IMR-90 (cell line): Measurements from ENCODE around the gene SSC4D. TPM values are rescaled to one million over a fixed set of nuclear protein-coding genes. Genes with fewer than 3 reads are reported as not detected.

Experiments used
- ATAC-seq: fragments of 200-7000 bp; cut with Tn5 transposase; 2 replicates; pipeline ENCODE4 v1.9.1; 2020; ENCODE audit warnings: low read depth, mild to moderate bottlenecking, moderate library complexity
- BruUV-seq: library from RNA; stranded (reverse); fragments of 400-500 nt; replicated peaks from 2 replicates; lab custom pipeline; 2021; lab: Mats Ljungman, UMichigan
- CTCF ChIA-PET: fragments of 300-600 bp; formaldehyde crosslinking; extraction: SDS; loops from one replicate; lab custom pipeline; 2021; ENCODE audit warnings: antibody characterized with exemption; lab: Yijun Ruan, JAX
- POLR2A ChIA-PET: fragments of 300-600 bp; sonication (Branson Sonifier 250); formaldehyde crosslinking; loops from one replicate; lab custom pipeline; 2022; ENCODE audit warnings: antibody characterized with exemption; ENCODE audit not compliant: unreplicated experiment; lab: Charles Lee
- DNase-seq: peaks from one replicate; pipeline ENCODE4 v3.0.0; 2013
- H2AFZ ChIP-seq: replicated peaks from 2 replicates; pipeline ENCODE3; 2013; ENCODE audit warnings: low read length, mild to moderate bottlenecking; ENCODE audit not compliant: poor library complexity
- H2AK5ac ChIP-seq: 2 replicates; pipeline ENCODE4 v1.6.1; 2013; ENCODE audit warnings: low read depth, low read length, inconsistent platforms
- H2AK9ac ChIP-seq: replicated peaks from 2 replicates; pipeline ENCODE3; 2013; ENCODE audit warnings: mild to moderate bottlenecking, low read depth, low read length, moderate library complexity; ENCODE audit not compliant: poor library complexity
- H2BK120ac ChIP-seq: 2 replicates; pipeline ENCODE4 v1.6.1; 2013; ENCODE audit warnings: low read depth, low read length, inconsistent platforms
- H2BK15ac ChIP-seq: 3 replicates; pipeline ENCODE4 v1.6.1; 2013; ENCODE audit warnings: low read depth, low read length, inconsistent platforms
- H2BK20ac ChIP-seq: 2 replicates; pipeline ENCODE4 v1.6.1; 2013; ENCODE audit warnings: low read depth, mild to moderate bottlenecking, inconsistent platforms, low read length, moderate library complexity
- H2BK5ac ChIP-seq: 2 replicates; pipeline ENCODE4 v1.6.1; 2013; ENCODE audit warnings: mild to moderate bottlenecking, low read depth, low read length, inconsistent platforms; ENCODE audit not compliant: poor library complexity, severe bottlenecking
- H3K14ac ChIP-seq: replicated peaks from 2 replicates; pipeline ENCODE4 v1.6.1; 2013; ENCODE audit warnings: low read depth, low read length, inconsistent platforms
- H3K18ac ChIP-seq: 2 replicates; pipeline ENCODE4 v1.6.1; 2013; ENCODE audit warnings: low read depth, low read length, control low read depth
- H3K23ac ChIP-seq: 2 replicates; pipeline ENCODE4 v1.6.1; 2013; ENCODE audit warnings: low read depth, low read length, inconsistent platforms
- H3K27ac ChIP-seq: 2 replicates; pipeline ENCODE4 v1.5.1; 2013; ENCODE audit warnings: mild to moderate bottlenecking, control low read depth, low read length; ENCODE audit not compliant: insufficient read depth
- H3K27me3 ChIP-seq: 2 replicates; pipeline ENCODE4 v1.6.1; 2013; ENCODE audit warnings: low read length; ENCODE audit not compliant: control insufficient read depth, insufficient read depth
- H3K36me3 ChIP-seq: 2 replicates; pipeline ENCODE4 v1.6.1; 2013; ENCODE audit warnings: low read length, mixed read lengths; ENCODE audit not compliant: control insufficient read depth, insufficient read depth
- H3K4ac ChIP-seq: 2 replicates; pipeline ENCODE4 v1.6.1; 2013; ENCODE audit warnings: low read depth, low read length, inconsistent platforms
- H3K4me1 ChIP-seq: 2 replicates; pipeline ENCODE4 v1.6.1; 2013; ENCODE audit warnings: low read length, mixed read lengths; ENCODE audit not compliant: control insufficient read depth, insufficient read depth
- H3K4me2 ChIP-seq: 2 replicates; pipeline ENCODE4 v1.6.1; 2013; ENCODE audit warnings: low read depth, mild to moderate bottlenecking, control low read depth, low read length, moderate library complexity
- H3K4me3 ChIP-seq: 2 replicates; pipeline ENCODE4 v1.5.1; 2013; ENCODE audit warnings: low read depth, mild to moderate bottlenecking, control low read depth, low read length, moderate library complexity; ENCODE audit not compliant: insufficient read depth
- H3K56ac ChIP-seq: 2 replicates; pipeline ENCODE4 v1.6.1; 2013; ENCODE audit warnings: low read length, inconsistent platforms; ENCODE audit not compliant: insufficient read depth; ENCODE audit errors: extremely low read depth
- H3K79me1 ChIP-seq, 2 experiments: 2 replicates each; pipeline ENCODE4 v1.6.1; 2013; ENCODE audit warnings: low read length in 2 of 2, inconsistent platforms in 1 of 2, low read depth in 1 of 2
- H3K9ac ChIP-seq: 2 replicates; pipeline ENCODE4 v1.6.1; 2013; ENCODE audit warnings: low read depth, low read length, control low read depth
- H3K9me1 ChIP-seq: 2 replicates; pipeline ENCODE4 v1.6.1; 2013; ENCODE audit warnings: low read length, inconsistent platforms; ENCODE audit not compliant: insufficient read depth
- H3K9me3 ChIP-seq: 2 replicates; pipeline ENCODE4 v1.6.1; 2013; ENCODE audit warnings: low read length; ENCODE audit not compliant: control insufficient read depth, insufficient read depth
- H4K20me1 ChIP-seq: 2 replicates; pipeline ENCODE4 v1.6.1; 2013; ENCODE audit warnings: low read length, inconsistent platforms; ENCODE audit not compliant: insufficient read depth
- H4K5ac ChIP-seq: 2 replicates; pipeline ENCODE4 v1.6.1; 2013; ENCODE audit warnings: mild to moderate bottlenecking, low read depth, low read length, control low read depth
- H4K8ac ChIP-seq, 2 experiments: 2 replicates each; pipeline ENCODE4 v1.6.1; 2013; ENCODE audit warnings: low read depth in 2 of 2, low read length in 2 of 2, control low read depth in 1 of 2, inconsistent platforms in 1 of 2
- H4K91ac ChIP-seq: 2 replicates; pipeline ENCODE4 v1.6.1; 2013; ENCODE audit warnings: low read depth, low read length, inconsistent platforms; ENCODE audit not compliant: insufficient read depth
- MAZ ChIP-seq: IDR thresholded peaks from 2 replicates; pipeline ENCODE4 v1.6.1; 2012; ENCODE audit warnings: low read depth, mild to moderate bottlenecking, low read length, improper control_type of control experiment, moderate library complexity, borderline replicate concordance
- POLR2A ChIP-seq: IDR thresholded peaks from 2 replicates; pipeline ENCODE4 v1.6.1; 2012; ENCODE audit warnings: mild to moderate bottlenecking, low read depth, low read length
- WGBS, 2 experiments: methylation state at CpG; one replicate each; pipeline versions ENCODE4 v1.1.5 to v1.1.7; 2013; ENCODE audit warnings: missing lambda C conversion rate in 2 of 2; ENCODE audit not compliant: insufficient read length in 1 of 2; ENCODE audit errors: extremely low coverage in 2 of 2; 5-methylcytosine and 5-hydroxymethylcytosine counted together
- dilution Hi-C: fragments of 300-500 bp; cut with HindIII; formaldehyde crosslinking; loops from one replicate; pipeline ENCODE4 v1.14.3; 2018; ENCODE audit warnings: low sequenced_read_pairs; ENCODE audit not compliant: unreplicated experiment
- in situ Hi-C: fragments of 300-500 bp; cut with MboI; formaldehyde crosslinking; loops from 3 replicates; pipeline ENCODE4 v1.14.3; 2019; ENCODE audit warnings: low sequenced_read_pairs, inconsistent platforms, mixed read lengths
- intact Hi-C: fragments of 100-400 bp; cut with micrococcal nuclease; formaldehyde crosslinking; loops from 2 replicates; pipeline ENCODE4 v1.10.0; 2022
- polyA plus RNA-seq, 3 experiments: library from polyadenylated mRNA; depleted of rRNA; stranded (reverse); fragments of >200 nt; gene quantifications; 2 replicates each; pipeline ENCODE4 v1.2.3, GENCODE V29; 2012; ENCODE audit warnings: low replicate concordance in 1 of 3
- total RNA-seq: library from RNA; depleted of rRNA; stranded (reverse); fragments of >200 nt; gene quantifications from 2 replicates; pipeline ENCODE4 v1.2.3, GENCODE V29; 2012

SSC4D gene
- total and polyA plus RNA-seq, 2 of the 4 experiments (the other 2 are of a cell fraction), result 0.36 to 0.70 TPM

DNA sequence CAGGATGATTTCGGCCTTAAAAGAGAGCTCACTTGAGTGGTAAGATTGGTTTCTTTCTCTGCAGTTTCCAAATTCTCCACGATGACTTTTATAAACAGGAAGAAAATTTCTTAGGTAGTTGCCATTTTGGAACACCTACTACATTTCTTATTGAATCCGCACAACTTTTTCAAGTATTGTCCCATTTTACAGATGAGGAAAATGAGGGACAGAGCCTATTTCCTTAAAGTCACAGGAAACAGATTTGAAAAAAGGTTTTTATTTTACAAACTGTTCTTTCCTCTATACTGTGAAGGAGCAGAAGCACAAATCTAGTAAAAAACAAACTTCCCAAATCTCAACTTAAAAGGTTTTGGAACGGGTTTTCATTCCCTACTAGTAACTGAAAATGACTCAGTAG lies 53.4 kb downstream of the SSC4D start:
- H2BK20ac ChIP-seq, result no peak overlapping the region
- no peak overlapping the region for H3K4ac ChIP-seq
- H3K36me3 ChIP-seq, result peaks cover 15% of the 10 kb centered on the region
- no peak overlapping the region for H4K8ac ChIP-seq
- no peak overlapping the region for H4K5ac ChIP-seq
- BruUV-seq, result no TSS peak
- H3K4me1 ChIP-seq, result peaks cover 16% of the 10 kb centered on the region
- dilution Hi-C loops, result no loop called here
- no peak overlapping the region for H2BK15ac ChIP-seq
- DNase-seq (no peak), ATAC-seq (no peak)
- peaks cover 0 to 30% of the 10 kb centered on the region in 2 experiments; a peak in 2 of 4 replicates for H3K79me1 ChIP-seq
- ChIA-PET CTCF (no interaction called here), POLR2A (interaction anchor here (0.6 kb wide), 1 partner anchor 410 kb away, joined by 3 read pairs; no protein-coding TSS in a partner anchor)
- in situ Hi-C loops, result no loop called here
- no peak overlapping the region for H2AK9ac ChIP-seq
- H2AK5ac ChIP-seq, result no peak overlapping the region
- no peak overlapping the region for H3K4me3 ChIP-seq
- H3K23ac ChIP-seq, result no peak overlapping the region
- no peak overlapping the region for H3K18ac ChIP-seq
- H3K56ac ChIP-seq, result no peak overlapping the region
- peaks cover 11% of the 10 kb centered on the region for H3K9me1 ChIP-seq
- no peak overlapping the region for H3K14ac ChIP-seq
- H3K9me3 ChIP-seq, result no peaks in the 10 kb centered on the region
- no peak overlapping the region for H2BK5ac ChIP-seq
- TF ChIP-seq MAZ (no peak), POLR2A (0 out of 2 replicates have a peak, but pooled peaks have one; percentile 5)
- 0 out of 2 replicates have a peak overlapping the region, but pooled peaks have one; percentile 2 for H3K4me2 ChIP-seq
- no peaks in the 10 kb centered on the region for H3K27me3 ChIP-seq
- no CpG with 5 or more reads among the region's 4 CpGs for WGBS, 2 experiments
- no peak overlapping the region for H4K91ac ChIP-seq
- peaks cover 77% of the 10 kb centered on the region for H4K20me1 ChIP-seq
- no peak overlapping the region for H3K27ac ChIP-seq
- no peak overlapping the region for H2BK120ac ChIP-seq
- no peak overlapping the region for H2AFZ ChIP-seq
- no peak overlapping the region for H3K9ac ChIP-seq
- intact Hi-C loops, result loop anchor here (2.0 to 5.0 kb wide), 2 partner anchors 17 to 39 kb away; no protein-coding TSS in a partner anchor
